Fibroblast of mammary gland (primary cell): ENCODE measurements around the gene ANKH.
A peak's percentile ranks its signal among the peaks of the same experiment; 100 is the strongest.

ENCODE experiments used
- DNase-seq: peaks from one replicate; pipeline ENCODE4 v3.0.0-alpha.2; 2010; ENCODE audit warnings: low read depth
- H3K4me3 ChIP-seq: 2 replicates; pipeline ENCODE4 v1.5.1; 2011; ENCODE audit warnings: low read depth, mild to moderate bottlenecking, low read length, moderate library complexity; ENCODE audit not compliant: control insufficient read depth
- CTCF ChIP-seq: conservative IDR thresholded peaks from 2 replicates; pipeline ENCODE4 v1.5.1; 2011; ENCODE audit warnings: low read depth, low read length, inconsistent platforms; ENCODE audit not compliant: control insufficient read depth, insufficient read depth

The ANKH gene

GRCh38 chr5:14890846-14891245, 19.3 kb upstream of the ANKH start:
- no peak for TF ChIP-seq CTCF

DNA sequence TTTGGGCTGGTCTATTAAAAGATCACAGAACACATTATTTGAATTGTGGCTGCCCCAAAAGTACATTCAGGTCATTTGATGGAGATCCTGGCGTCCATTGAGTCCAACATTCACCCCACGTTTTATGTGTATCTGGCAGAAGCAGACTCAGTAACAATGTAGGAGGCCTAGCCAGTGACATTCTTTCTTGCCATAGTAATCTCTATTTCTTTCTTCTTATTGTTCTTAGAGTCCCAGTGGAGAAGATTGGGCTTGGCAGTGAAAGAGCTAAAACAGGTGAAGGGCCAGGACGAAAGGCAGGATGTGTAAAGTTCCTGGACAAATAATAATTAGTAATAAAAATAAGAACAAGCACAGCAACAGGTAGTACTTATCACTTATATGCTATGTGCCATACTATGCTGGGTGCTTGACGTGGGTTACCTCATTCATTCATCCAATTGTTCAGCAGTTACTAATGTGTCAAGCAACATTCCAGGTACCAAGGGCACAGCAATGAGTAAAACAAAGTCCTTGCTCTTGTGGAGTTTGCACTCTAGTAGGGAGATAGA, 12.6 kb upstream of the ANKH start:
- H3K4me3 ChIP-seq: no peak overlapping the region
- DNase-seq: no peak
- no peak for TF ChIP-seq CTCF

More at GRCh38 chr5:14890846-14891245, 19.3 kb upstream of the ANKH start:
- DNase-seq: no peak
- no peak overlapping the region for H3K4me3 ChIP-seq

DNA sequence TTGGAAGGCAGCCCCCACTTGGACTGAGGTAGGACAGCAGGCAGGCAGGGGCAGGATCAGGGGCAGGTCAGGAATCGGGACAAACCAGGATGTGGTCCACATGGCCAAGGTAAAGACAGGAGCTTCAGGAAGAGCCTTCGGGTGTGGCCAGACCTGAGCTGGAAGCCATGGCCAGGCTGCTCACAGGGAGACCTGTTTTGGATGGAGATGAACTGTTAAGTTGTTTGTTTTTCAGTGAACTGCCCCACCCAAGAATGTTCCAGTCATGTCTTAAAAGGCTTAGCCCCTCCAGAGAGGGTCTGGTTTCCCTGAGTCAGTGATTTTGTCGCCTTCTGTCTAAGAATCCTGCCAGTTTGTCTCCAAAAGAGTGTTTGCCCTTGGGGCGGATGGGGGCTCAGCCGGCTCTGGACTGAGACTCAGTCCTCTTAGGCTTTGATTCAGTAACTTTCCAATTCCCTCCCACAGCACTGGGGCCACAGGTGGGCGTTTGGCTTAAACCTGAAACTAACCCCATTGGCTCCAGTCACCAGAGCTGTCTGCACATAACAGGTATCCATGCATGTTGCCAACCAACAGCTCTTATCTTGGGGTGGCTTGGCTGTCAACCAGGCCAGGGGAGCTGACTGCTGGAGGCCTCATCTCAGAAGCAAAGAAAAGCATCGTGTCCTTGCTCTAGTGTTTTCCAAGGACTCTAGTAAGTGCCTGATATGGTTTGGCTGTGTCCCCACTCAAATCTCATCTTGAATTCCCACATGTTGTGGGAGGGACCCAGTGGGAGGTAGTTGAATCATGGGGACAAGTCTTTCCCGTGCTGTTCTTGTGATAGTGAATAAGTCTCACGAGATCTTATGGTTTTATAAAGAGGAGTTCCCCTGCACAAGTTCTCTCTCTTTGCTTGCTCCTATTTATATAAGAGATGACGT, 11.3 kb upstream of the ANKH start:
- no peak for DNase-seq
- no peak for TF ChIP-seq CTCF

GRCh38 chr5:14881826-14882225, 10.2 kb upstream of the ANKH start:
- no peak for TF ChIP-seq CTCF
- DNase-seq: no peak
- H3K4me3 ChIP-seq: no peak overlapping the region

More for the DNA sequence above, 11.3 kb upstream of the ANKH start:
- no peak overlapping the region for H3K4me3 ChIP-seq

DNA sequence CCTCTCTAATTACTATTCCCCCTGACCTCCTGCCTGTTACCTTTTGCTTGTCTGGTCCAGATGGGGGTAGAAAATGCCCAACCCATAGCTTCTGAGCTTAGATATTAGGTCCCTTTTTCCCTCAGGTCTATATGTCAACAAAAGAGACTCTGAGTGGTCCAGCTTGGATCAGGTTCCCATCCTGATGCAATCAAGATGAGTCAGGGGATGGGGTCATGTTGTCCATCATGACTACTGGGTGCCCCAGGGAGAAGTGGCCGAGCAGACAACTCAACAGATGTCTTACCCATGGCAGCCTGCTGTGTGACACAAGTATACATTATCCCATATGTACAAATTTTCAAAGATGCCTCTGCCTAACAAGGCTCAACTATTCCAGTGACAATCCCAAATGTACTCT, 9.1 kb upstream of the ANKH start:
- H3K4me3 ChIP-seq: no peak overlapping the region
- DNase-seq: peak; percentile 78
- TF ChIP-seq CTCF: no peak

- no peak overlapping the region for H3K4me3 ChIP-seq
- TF ChIP-seq CTCF: no peak
- DNase-seq: peak; percentile 39
These were observed 8.5 kb upstream of the ANKH start for GRCh38 chr5:14879937-14880589.
